HL-60/S4 treated with phorbol 12-myristate 13-acetate at 8.2 ng/mL for 4 days and 3 days (cell line): ENCODE measurements around the gene ITGB1.
"Not testable (repeated sequence)": the region's sequence is repeated elsewhere in the genome, so short reads cannot be mapped to it uniquely, and the experiment has no call there.

ENCODE experiments used
- in situ Hi-C: fragments of 300-500 bp; cut with MboI; formaldehyde crosslinking; loops from 2 replicates; pipeline ENCODE4 v1.15.0; 2022; ENCODE audit warnings: low sequenced_read_pairs

ITGB1 gene

GRCh38 chr10:32958085-32959005, at the start of gene ITGB1:
Gene ITGB1, minus strand, starts transcription at chr10:32958230. Its CDS starts 22,672 bp downstream, at chr10:32935558.
- in situ Hi-C loops = loop anchor here (10.0 kb wide), 1 partner anchor 46 kb away; no protein-coding TSS in a partner anchor

DNA sequence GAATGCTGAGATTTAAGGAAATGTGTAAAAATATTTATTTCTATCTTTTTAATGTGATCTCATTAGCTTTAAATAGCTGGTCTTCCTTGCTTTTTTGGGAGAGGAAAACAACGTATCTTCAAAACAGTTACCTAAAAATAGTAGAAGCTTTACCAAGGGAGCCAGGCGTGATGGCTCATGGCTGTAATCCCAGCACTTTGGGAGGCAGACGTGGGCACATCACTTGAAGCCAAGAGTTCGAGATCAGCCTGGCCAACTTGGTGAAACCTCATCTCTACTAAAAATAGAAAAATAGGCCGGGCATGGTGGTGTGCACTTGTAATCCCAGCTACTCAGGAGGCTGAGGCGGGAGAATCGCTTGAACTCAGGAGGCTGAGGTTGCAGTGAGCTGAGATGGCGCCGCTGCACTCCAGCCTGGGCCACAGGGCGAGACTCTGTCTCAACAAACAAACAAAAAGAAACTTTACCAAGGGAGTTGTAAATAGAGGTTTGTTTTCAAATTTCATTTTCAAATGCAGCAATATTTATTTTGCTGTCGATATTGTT, 48.4 kb upstream of the ITGB1 start:
- in situ Hi-C loops = loop anchor here (10.0 kb wide), 2 partner anchors 52 to 202 kb away; partner anchors contain the start of gene ITGB1

DNA sequence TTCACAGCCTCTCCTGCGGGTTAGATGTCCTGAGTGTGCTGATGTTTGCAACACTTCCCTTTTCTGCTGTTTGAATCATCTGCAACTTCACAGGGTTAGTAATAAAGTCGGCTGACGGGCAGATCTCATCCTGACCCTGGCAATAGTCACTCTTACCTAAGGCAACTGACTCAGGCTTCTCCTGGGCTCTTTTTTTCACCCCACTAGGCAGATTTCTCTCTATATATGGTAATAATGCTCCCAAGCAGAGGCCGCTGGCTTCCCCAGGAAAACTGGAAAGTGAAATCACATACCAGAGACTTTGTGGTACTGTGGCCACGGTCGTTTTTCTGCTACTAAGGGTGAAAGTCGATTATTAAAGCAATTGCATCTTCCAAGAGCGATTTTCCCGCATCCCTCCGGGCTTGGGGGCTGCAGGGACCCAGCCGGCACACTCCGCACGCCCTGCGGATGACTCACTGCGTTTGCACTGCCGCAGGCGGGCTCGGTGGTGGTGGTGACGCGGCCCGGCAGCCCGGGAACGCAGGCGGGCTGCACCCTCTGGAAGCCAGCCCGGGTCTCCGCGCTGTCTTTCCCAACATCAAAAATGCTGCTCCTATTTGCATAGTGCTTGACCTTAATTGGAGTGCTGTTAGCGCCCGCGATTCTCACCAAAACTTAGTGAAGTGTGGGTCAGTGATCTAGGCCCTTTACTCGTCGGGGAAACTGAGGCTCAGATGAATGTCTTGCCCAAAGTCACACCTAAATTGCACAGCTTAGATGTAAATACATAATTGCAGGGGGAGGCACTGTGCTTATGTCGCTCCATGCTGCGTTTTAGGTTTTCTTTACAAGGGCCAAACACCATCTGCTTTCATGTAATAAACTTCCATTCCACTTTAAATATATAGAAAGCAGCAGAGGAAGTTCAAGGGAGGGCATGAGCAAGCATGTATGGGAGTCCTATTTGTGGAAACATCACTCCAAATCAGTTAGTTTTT, 47.6 kb upstream of the ITGB1 start:
- in situ Hi-C loops = loop anchor here (10.0 kb wide), 2 partner anchors 51 to 201 kb away; partner anchors contain the start of gene ITGB1

- in situ Hi-C loops = loop anchor here (10.0 kb wide), 2 partner anchors 47 to 197 kb away; partner anchors contain the start of gene ITGB1
These were observed 44.0 kb upstream of the ITGB1 start for GRCh38 chr10:33001908-33002492.

- in situ Hi-C loops = not testable (repeated sequence)
These were observed 40.1 kb upstream of the ITGB1 start for GRCh38 chr10:32998060-32998581.

DNA sequence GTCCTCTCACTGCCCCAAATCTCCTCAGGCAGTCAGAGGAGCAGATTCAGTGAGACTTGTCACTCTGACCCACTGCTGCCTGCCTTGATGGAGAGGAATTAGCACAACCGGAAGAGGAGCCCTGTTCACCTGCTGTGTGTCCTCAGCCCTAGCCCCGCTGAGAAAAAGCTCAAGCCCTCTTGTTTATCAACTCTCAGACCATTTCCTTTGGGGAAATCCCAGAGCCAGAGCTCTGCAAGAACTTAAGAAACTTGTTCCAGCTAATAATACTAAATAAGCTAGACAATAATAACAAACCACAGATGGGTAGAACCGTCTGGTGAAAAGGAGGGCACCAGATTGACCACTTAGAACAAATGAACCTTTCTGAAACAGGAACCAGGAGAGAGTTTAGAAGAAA, 37.7 kb upstream of the ITGB1 start:
- in situ Hi-C loops = no loop called here

DNA sequence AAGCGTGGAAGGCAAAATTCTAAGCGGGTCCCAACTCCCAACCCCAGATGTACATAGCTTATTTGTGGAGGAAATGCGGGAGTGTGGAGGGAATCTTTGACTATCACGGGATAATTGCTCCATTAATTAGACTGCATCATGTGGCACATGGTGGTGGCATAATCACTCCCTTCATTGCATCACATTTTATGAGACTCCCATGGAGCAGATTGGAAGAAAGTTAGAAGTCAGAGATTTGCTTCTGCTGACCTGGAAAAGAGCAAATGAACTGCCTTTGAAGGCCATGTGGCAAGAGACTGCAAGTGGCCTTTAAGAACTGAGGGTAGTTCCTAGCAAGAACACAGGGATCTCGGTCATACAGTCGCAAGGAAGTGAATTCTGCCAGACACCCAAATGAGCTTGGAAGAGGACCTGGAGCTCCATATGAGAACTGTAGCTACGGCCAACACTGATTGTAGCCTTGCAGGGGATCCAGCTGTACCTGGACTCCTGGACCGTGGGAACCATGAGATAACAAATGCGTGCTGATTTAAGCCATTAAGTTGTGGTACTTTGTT, 37.1 kb upstream of the ITGB1 start:
- in situ Hi-C loops = no loop called here

DNA sequence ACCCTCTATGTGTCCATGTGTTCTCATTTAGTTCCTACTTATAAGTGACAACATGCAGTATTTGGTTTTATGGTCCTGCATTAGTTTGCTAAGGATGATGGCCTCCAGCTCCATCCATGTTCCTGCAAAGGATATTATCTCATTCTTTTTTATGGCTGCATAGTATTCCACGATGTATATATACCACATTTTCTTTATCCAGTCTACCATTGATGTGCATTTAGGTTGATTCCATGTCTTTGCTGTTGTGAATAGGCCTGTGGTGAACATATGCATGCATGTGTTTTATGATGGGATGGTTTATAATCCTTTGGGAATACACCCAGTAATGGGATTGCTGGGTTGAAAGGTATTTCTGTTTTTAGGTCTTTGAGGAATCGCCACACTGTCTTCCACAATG, 36.6 kb upstream of the ITGB1 start:
- in situ Hi-C loops = not testable (repeated sequence)

DNA sequence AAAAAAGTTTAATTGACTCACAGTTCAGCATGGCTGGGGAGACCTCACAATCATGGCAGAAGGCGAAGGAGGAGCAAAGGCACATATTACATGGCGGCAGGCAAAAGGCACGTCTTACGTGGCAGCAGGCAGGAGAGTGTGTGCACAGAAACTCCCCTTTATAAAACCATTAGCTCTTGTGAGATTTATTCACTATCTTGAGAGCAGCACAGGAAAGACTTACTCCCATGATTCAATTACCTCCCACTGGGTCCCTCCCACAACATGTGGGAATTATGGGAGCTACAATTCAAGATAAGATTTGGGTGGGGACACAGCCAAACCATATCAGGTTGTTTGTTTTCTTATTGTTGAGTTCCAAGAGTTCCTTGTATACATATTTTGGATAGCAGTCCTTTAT, 34.3 kb upstream of the ITGB1 start:
- in situ Hi-C loops = not testable (repeated sequence)

GRCh38 chr10:32990811-32991210, 32.8 kb upstream of the ITGB1 start:
- in situ Hi-C loops = no loop called here

GRCh38 chr10:32988604-32989003, 30.6 kb upstream of the ITGB1 start:
- in situ Hi-C loops = no loop called here

GRCh38 chr10:32987172-32987571, 29.1 kb upstream of the ITGB1 start:
- in situ Hi-C loops = no loop called here

- in situ Hi-C loops = no loop called here
These were observed 27.8 kb upstream of the ITGB1 start for GRCh38 chr10:32985775-32986350.

DNA sequence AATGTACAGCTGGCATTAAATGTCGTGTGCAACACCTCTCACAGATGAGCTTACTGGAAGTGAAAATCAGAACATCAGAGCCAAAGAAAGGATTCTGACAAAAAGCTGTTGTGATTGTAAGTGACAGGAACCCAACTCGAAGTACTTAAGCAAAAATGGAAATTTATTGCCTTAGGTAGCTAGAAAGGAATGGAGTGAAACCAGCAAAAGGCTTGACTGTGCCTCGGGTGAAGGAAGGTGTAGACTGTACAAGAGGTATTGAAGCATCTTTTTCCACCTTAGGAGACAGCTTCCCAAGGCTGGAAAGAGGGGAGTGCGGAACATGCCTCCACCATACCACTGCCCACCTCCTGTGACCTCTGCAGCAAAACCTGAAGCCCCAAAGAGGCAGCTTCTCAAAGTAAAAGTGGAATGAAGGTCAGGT, 27.3 kb upstream of the ITGB1 start:
- in situ Hi-C loops = no loop called here

DNA sequence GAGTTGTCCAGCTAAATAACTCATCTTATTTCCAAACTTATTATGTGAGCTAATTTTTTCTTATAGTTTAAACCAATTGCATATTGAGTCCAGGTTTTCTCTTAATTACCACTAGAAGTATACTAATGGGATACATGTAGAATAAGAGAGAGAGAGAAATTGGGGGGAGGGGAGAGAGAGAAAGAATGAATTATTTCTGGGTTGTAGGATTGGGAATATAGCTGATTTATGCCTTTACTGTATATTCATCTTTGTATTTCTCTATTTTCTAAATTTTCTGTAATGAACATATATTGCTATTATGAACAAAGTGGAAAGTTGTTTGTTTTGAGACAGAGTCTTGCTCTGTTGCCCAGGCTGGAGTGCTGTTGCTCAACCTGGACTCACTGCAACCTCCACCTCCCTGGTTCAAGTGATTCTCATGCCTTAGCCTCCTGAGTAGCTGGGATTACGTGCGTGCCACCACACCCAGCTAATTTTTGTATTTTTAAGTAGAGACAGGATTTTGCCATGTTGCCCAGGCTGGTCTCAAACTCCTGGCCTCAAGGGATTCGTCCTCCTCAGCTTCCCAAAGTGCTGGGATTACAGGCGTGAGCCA, 26.1 kb upstream of the ITGB1 start:
- in situ Hi-C loops = no loop called here

DNA sequence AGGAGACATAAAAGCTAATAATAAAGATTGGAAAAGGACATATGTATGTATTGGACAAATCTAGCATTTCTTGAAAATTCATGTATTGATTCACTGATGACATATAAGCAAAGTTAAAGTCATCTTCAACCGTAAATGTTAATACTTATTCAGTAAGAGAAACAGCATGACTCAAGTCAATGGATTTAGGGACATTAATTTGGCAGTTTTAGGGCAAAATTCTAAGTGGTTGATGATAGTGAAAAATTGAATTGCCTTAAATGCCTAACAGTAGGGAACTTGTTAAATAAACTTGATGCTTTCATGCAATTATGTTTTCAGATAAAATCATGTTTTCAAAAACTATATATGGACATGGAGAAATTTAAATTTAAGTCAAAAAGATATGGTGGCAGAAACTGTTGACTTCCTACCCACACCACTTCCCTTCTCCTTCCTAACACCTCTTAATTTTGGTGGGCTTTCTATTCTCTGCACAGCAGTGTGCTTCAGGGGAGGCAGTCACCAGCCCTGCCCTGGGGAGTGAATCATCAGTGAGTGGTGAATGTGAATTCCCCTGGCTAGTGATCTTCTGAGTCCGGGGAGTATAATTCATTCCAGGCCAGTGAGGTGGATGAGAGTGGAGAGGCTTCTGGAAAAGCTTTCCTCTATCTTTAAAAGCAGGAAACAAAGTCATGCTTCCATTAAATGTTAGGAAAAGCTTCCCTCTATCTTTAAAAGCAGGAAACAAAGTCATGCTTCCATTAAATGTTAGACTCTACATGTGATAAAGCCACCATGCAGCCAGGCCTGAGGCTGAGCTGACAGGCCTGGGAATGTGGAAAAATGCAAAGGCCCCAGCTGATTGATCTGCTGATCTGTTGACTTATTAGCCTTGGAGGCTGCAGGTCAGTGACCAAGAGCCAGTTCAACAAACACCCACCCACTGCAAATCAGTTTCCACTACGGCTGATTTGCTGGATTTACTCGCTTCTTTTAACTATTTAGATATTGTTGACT, 25.2 kb upstream of the ITGB1 start:
- in situ Hi-C loops = no loop called here

DNA sequence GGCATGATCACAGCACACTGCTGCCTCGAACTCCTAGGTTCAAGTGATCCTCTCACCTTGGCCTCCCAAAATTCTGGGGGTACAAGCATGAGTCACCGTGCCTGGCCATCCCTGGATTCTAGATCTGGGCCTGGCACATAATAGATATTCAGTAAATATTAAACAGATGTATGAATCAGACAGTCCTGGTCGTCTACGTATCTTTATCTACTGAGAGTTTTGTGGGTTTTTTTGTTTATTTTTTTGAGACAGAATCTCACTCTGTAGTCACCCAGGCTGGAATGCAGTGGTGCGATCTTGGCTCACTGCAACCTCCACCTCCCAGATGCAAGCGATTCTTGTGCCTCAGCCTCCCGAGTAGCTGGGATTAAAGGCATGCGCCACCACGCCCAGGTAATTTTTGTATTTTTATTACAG, 24.3 kb upstream of the ITGB1 start:
- in situ Hi-C loops = no loop called here

GRCh38 chr10:32981760-32982159, 23.7 kb upstream of the ITGB1 start:
- in situ Hi-C loops = no loop called here
